SK-N-SH treated with all-trans-retinoic acid at 6 μM for 48 hours (cell line): Measurements from ENCODE around the gene RBMS1.
A peak's percentile ranks its signal among the peaks of the same experiment; 100 is the strongest.

Source experiments
- ATAC-seq: fragments of 200-7000 bp; cut with Tn5 transposase; 3 replicates; pipeline ENCODE4 v1.9.1; 2020; ENCODE audit warnings: mild to moderate bottlenecking, moderate library complexity
- ARNTL ChIP-seq: fragments of 450-650 bp; formaldehyde crosslinking; IDR thresholded peaks from 2 replicates; pipeline ENCODE4 v1.5.0; 2020; ENCODE audit warnings: low read depth, mild to moderate bottlenecking, moderate library complexity, borderline replicate concordance
- BACH2 ChIP-seq: fragments of 250-450 bp; sonication (Bioruptor Pico); IDR thresholded peaks from 2 replicates; pipeline ENCODE4 v1.9.0; 2021; ENCODE audit warnings: mild to moderate bottlenecking, borderline replicate concordance
- CSDC2 ChIP-seq: fragments of 250-450 bp; sonication (Bioruptor Pico); IDR thresholded peaks from 2 replicates; pipeline ENCODE4 v1.5.0; 2020; ENCODE audit warnings: mild to moderate bottlenecking, moderate library complexity
- ESRRG ChIP-seq: fragments of 250-450 bp; sonication (Bioruptor Pico); IDR thresholded peaks from 2 replicates; pipeline ENCODE4 v1.6.1; 2021; ENCODE audit warnings: mild to moderate bottlenecking
- GLIS3 ChIP-seq: fragments of 250-450 bp; sonication (Bioruptor Pico); IDR thresholded peaks from 2 replicates; pipeline ENCODE4 v1.5.0; 2020; ENCODE audit warnings: mild to moderate bottlenecking, moderate library complexity
- OSR1 ChIP-seq: fragments of 250-450 bp; sonication (Bioruptor Pico); IDR thresholded peaks from 2 replicates; pipeline ENCODE4 v1.8.0; 2022; ENCODE audit warnings: moderate library complexity, mild to moderate bottlenecking, inconsistent platforms
- PPARA ChIP-seq: fragments of 250-450 bp; sonication (Bioruptor Pico); IDR thresholded peaks from 2 replicates; pipeline ENCODE4 v1.5.0; 2020; ENCODE audit warnings: mild to moderate bottlenecking, borderline replicate concordance
- RARB ChIP-seq: fragments of 250-450 bp; sonication (Bioruptor Pico); IDR thresholded peaks from 2 replicates; pipeline ENCODE4 v1.8.0; 2021; ENCODE audit warnings: mild to moderate bottlenecking, moderate library complexity
- SNAI2 ChIP-seq: fragments of 250-450 bp; sonication (Bioruptor Pico); IDR thresholded peaks from 2 replicates; pipeline ENCODE4 v1.5.0; 2020; ENCODE audit warnings: mild to moderate bottlenecking, moderate library complexity
- TCF4 ChIP-seq: fragments of 250-450 bp; sonication (Bioruptor Pico); IDR thresholded peaks from 2 replicates; pipeline ENCODE4 v1.8.0; 2021; ENCODE audit warnings: mild to moderate bottlenecking, moderate library complexity, borderline replicate concordance
- TOX ChIP-seq: fragments of 250-450 bp; sonication (Bioruptor Pico); IDR thresholded peaks from 2 replicates; pipeline ENCODE4 v1.8.0; 2021; ENCODE audit warnings: mild to moderate bottlenecking, moderate library complexity, borderline replicate concordance
- ZC3H10 ChIP-seq: fragments of 250-450 bp; sonication (Bioruptor Pico); IDR thresholded peaks from 2 replicates; pipeline ENCODE4 v1.5.1; 2021; ENCODE audit warnings: mild to moderate bottlenecking, moderate library complexity
- ZFP3 ChIP-seq: fragments of 250-450 bp; sonication (Bioruptor Pico); IDR thresholded peaks from 2 replicates; pipeline ENCODE4 v1.5.0; 2020; ENCODE audit warnings: mild to moderate bottlenecking, moderate library complexity
- ZFP30 ChIP-seq: fragments of 450-650 bp; formaldehyde crosslinking; IDR thresholded peaks from 2 replicates; pipeline ENCODE4 v1.5.0; 2022; ENCODE audit warnings: mild to moderate bottlenecking, moderate library complexity
- ZNF565 ChIP-seq: fragments of 450-650 bp; formaldehyde crosslinking; conservative IDR thresholded peaks from 2 replicates; pipeline ENCODE4 v1.5.0; 2020; ENCODE audit warnings: low read depth, mild to moderate bottlenecking, moderate library complexity
- ZNF70 ChIP-seq: fragments of 450-650 bp; formaldehyde crosslinking; IDR thresholded peaks from 2 replicates; pipeline ENCODE4 v1.5.0; 2020; ENCODE audit warnings: mild to moderate bottlenecking, moderate library complexity
- ZNF8 ChIP-seq: fragments of 450-650 bp; formaldehyde crosslinking; IDR thresholded peaks from 2 replicates; pipeline ENCODE4 v1.5.0; 2020; ENCODE audit warnings: mild to moderate bottlenecking, moderate library complexity
- TF ChIP-seq, protein P1 (sequence below): fragments of 250-450 bp; sonication (Bioruptor Pico); IDR thresholded peaks from 2 replicates; pipeline ENCODE4 v1.8.0; 2021; ENCODE audit warnings: low read depth, mild to moderate bottlenecking, moderate library complexity, borderline replicate concordance
- TF ChIP-seq, protein P2 (sequence below): fragments of 250-450 bp; sonication (Bioruptor Pico); IDR thresholded peaks from 2 replicates; pipeline ENCODE4 v1.8.0; 2020; ENCODE audit warnings: mild to moderate bottlenecking, moderate library complexity, borderline replicate concordance
- TF ChIP-seq, protein P3 (sequence below): fragments of 250-450 bp; sonication (Bioruptor Pico); IDR thresholded peaks from 2 replicates; pipeline ENCODE4 v1.5.1; 2020; ENCODE audit warnings: low read depth, mild to moderate bottlenecking, moderate library complexity
- TF ChIP-seq, protein P4 (sequence below): fragments of 250-450 bp; sonication (Bioruptor Pico); IDR thresholded peaks from 2 replicates; pipeline ENCODE4 v1.5.1; 2021; ENCODE audit warnings: mild to moderate bottlenecking, moderate library complexity
- TF ChIP-seq, protein P5 (sequence below): fragments of 250-450 bp; sonication (Bioruptor Pico); IDR thresholded peaks from 2 replicates; pipeline ENCODE4 v1.5.0; 2020; ENCODE audit warnings: mild to moderate bottlenecking, moderate library complexity

Gene RBMS1

DNA sequence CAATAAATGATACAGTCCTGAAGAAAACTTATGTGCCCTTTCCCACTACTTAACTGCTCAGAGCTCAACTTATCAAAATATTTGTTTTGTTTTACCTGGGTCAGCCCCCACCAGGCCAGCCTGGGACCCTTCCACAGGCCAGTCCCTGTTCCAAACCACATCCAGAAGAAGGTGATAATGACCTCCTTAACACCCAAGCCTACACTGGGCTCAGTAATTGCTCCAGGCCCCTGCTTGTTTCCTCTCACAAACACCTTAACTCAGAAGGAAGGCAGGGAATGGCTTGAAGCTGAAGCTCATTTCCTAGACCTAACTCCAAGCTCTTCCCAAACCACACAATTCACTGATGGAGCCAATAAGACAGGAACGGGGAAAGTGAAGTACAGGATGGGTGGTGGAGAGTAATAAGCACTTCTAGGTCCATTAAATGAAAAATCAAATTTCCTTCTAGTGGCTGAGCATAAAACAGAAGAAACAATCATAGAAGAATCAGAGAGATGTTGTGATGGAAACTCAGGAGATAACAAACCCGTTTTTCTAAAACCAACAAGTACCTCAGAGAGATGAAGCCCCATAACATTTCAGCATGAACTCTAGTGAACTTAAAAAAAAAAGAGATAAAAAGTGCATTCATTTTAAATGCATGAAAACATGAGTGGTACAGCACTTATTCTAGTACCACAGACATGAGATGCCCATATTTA, 160.1 kb downstream of the RBMS1 start:
- no peak for ATAC-seq
- no peak for TF ChIP-seq SNAI2 (CRISPR knock-in tag)
- TF ChIP-seq, protein P1, sequence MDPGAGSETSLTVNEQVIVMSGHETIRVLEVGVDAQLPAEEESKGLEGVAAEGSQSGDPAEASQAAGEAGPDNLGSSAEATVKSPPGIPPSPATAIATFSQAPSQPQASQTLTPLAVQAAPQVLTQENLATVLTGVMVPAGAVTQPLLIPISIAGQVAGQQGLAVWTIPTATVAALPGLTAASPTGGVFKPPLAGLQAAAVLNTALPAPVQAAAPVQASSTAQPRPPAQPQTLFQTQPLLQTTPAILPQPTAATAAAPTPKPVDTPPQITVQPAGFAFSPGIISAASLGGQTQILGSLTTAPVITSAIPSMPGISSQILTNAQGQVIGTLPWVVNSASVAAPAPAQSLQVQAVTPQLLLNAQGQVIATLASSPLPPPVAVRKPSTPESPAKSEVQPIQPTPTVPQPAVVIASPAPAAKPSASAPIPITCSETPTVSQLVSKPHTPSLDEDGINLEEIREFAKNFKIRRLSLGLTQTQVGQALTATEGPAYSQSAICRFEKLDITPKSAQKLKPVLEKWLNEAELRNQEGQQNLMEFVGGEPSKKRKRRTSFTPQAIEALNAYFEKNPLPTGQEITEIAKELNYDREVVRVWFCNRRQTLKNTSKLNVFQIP, result no peak
- TF ChIP-seq, protein P2, sequence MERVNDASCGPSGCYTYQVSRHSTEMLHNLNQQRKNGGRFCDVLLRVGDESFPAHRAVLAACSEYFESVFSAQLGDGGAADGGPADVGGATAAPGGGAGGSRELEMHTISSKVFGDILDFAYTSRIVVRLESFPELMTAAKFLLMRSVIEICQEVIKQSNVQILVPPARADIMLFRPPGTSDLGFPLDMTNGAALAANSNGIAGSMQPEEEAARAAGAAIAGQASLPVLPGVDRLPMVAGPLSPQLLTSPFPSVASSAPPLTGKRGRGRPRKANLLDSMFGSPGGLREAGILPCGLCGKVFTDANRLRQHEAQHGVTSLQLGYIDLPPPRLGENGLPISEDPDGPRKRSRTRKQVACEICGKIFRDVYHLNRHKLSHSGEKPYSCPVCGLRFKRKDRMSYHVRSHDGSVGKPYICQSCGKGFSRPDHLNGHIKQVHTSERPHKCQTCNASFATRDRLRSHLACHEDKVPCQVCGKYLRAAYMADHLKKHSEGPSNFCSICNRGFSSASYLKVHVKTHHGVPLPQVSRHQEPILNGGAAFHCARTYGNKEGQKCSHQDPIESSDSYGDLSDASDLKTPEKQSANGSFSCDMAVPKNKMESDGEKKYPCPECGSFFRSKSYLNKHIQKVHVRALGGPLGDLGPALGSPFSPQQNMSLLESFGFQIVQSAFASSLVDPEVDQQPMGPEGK (CRISPR knock-in tag), result no peak
- TF ChIP-seq, protein P3, sequence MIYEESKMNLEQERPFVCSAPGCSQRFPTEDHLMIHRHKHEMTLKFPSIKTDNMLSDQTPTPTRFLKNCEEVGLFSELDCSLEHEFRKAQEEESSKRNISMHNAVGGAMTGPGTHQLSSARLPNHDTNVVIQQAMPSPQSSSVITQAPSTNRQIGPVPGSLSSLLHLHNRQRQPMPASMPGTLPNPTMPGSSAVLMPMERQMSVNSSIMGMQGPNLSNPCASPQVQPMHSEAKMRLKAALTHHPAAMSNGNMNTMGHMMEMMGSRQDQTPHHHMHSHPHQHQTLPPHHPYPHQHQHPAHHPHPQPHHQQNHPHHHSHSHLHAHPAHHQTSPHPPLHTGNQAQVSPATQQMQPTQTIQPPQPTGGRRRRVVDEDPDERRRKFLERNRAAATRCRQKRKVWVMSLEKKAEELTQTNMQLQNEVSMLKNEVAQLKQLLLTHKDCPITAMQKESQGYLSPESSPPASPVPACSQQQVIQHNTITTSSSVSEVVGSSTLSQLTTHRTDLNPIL (CRISPR knock-in tag), result no peak
- TF ChIP-seq, protein P4, sequence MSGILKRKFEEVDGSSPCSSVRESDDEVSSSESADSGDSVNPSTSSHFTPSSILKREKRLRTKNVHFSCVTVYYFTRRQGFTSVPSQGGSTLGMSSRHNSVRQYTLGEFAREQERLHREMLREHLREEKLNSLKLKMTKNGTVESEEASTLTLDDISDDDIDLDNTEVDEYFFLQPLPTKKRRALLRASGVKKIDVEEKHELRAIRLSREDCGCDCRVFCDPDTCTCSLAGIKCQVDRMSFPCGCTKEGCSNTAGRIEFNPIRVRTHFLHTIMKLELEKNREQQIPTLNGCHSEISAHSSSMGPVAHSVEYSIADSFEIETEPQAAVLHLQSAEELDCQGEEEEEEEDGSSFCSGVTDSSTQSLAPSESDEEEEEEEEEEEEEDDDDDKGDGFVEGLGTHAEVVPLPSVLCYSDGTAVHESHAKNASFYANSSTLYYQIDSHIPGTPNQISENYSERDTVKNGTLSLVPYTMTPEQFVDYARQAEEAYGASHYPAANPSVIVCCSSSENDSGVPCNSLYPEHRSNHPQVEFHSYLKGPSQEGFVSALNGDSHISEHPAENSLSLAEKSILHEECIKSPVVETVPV (CRISPR knock-in tag), result no peak
- no peak for TF ChIP-seq RARB
- no peak for TF ChIP-seq GLIS3 (CRISPR knock-in tag)
- no peak for TF ChIP-seq ZNF8 (CRISPR knock-in tag)
- no peak for TF ChIP-seq ZC3H10 (CRISPR knock-in tag)
- TF ChIP-seq TCF4 (CRISPR knock-in tag), result no peak
- TF ChIP-seq BACH2 (CRISPR knock-in tag), result no peak
- TF ChIP-seq ARNTL (CRISPR knock-in tag), result no peak
- TF ChIP-seq PPARA, result no peak
- no peak for TF ChIP-seq TOX (CRISPR knock-in tag)
- no peak for TF ChIP-seq ZFP3
- TF ChIP-seq ZNF70 (CRISPR knock-in tag), result no peak
- TF ChIP-seq ESRRG (CRISPR knock-in tag), result no peak

DNA sequence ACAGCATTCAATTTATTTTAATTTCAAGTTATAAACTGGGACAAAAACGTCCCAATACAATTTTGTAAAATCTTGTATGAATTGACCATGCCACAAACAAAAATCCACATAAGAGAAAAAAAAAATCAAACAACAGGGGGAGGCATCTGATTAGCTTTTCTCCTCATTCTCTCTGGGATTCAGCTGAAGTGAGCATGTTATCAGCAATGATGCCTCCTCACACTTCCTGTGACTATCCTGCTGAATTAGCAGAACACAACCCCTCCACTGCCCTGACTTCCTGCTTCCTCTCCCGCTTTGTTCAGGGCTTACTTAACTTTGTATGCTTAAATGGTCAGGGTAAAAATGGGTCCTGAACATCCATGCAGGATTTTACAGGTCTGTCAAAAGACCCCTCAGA, 161.3 kb downstream of the RBMS1 start:
- no peak for TF ChIP-seq ZNF565 (CRISPR knock-in tag)
- TF ChIP-seq CSDC2 (CRISPR knock-in tag), result no peak
- no peak for TF ChIP-seq TOX (CRISPR knock-in tag)
- no peak for TF ChIP-seq GLIS3 (CRISPR knock-in tag)
- TF ChIP-seq, protein P4 (CRISPR knock-in tag), result no peak
- no peak for TF ChIP-seq ZFP3
- TF ChIP-seq ZC3H10 (CRISPR knock-in tag), result no peak
- TF ChIP-seq OSR1 (CRISPR knock-in tag), result no peak
- TF ChIP-seq ARNTL (CRISPR knock-in tag), result no peak
- no peak for TF ChIP-seq ZFP30 (CRISPR knock-in tag)
- TF ChIP-seq ESRRG (CRISPR knock-in tag), result no peak
- no peak for TF ChIP-seq RARB
- no peak for TF ChIP-seq ZNF8 (CRISPR knock-in tag)
- no peak for TF ChIP-seq SNAI2 (CRISPR knock-in tag)
- TF ChIP-seq, protein P1, result no peak
- TF ChIP-seq, protein P5, sequence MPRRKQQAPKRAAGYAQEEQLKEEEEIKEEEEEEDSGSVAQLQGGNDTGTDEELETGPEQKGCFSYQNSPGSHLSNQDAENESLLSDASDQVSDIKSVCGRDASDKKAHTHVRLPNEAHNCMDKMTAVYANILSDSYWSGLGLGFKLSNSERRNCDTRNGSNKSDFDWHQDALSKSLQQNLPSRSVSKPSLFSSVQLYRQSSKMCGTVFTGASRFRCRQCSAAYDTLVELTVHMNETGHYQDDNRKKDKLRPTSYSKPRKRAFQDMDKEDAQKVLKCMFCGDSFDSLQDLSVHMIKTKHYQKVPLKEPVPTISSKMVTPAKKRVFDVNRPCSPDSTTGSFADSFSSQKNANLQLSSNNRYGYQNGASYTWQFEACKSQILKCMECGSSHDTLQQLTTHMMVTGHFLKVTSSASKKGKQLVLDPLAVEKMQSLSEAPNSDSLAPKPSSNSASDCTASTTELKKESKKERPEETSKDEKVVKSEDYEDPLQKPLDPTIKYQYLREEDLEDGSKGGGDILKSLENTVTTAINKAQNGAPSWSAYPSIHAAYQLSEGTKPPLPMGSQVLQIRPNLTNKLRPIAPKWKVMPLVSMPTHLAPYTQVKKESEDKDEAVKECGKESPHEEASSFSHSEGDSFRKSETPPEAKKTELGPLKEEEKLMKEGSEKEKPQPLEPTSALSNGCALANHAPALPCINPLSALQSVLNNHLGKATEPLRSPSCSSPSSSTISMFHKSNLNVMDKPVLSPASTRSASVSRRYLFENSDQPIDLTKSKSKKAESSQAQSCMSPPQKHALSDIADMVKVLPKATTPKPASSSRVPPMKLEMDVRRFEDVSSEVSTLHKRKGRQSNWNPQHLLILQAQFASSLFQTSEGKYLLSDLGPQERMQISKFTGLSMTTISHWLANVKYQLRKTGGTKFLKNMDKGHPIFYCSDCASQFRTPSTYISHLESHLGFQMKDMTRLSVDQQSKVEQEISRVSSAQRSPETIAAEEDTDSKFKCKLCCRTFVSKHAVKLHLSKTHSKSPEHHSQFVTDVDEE (CRISPR knock-in tag), result no peak
- TF ChIP-seq BACH2 (CRISPR knock-in tag), result no peak
- peak; percentile 14; the same call in 1 of the 3 replicates for ATAC-seq
